Thymus (tissue), 11 donors: ENCODE results near the gene ELAVL3. TPM values are rescaled to one million over a fixed set of nuclear protein-coding genes. Genes with fewer than 3 reads are reported as not detected.
A peak's percentile ranks its signal among the peaks of the same experiment; 100 is the strongest.
"Not testable (repeated sequence)": the region's sequence is repeated elsewhere in the genome, so short reads cannot be mapped to it uniquely, and the experiment has no call there.

Source experiments
- DNase-seq, 9 donors: peaks; one replicate each; pipeline ENCODE4 v3.0.0-alpha.2; 2013; ENCODE audit warnings: low spot score in 9 of 9, low read depth in 6 of 9, missing footprints in 1 of 9
- H3K27ac ChIP-seq, 2 donors: one replicate each; pipeline ENCODE4 v1.5.1; 2013; ENCODE audit warnings: control low read depth in 1 of 2, low read depth in 1 of 2, low read length in 1 of 2, mild to moderate bottlenecking in 1 of 2, moderate library complexity in 1 of 2
- H3K27me3 ChIP-seq, 2 donors: one replicate each; pipeline ENCODE4 v1.5.1; 2013; ENCODE audit warnings: low read length in 1 of 2; ENCODE audit not compliant: control insufficient read depth in 2 of 2, insufficient read depth in 1 of 2
- H3K36me3 ChIP-seq, 2 donors: one replicate each; pipeline ENCODE4 v1.5.1; 2013; ENCODE audit warnings: low read length in 1 of 2, mild to moderate bottlenecking in 1 of 2, moderate library complexity in 1 of 2; ENCODE audit not compliant: control insufficient read depth in 2 of 2, insufficient read depth in 2 of 2
- H3K4me1 ChIP-seq, 2 donors: one replicate each; pipeline ENCODE4 v1.5.1; 2013; ENCODE audit warnings: low read length in 2 of 2; ENCODE audit not compliant: control insufficient read depth in 2 of 2, insufficient read depth in 2 of 2
- H3K4me3 ChIP-seq, 2 donors: one replicate each; pipeline ENCODE4 v1.5.1; 2013; ENCODE audit warnings: low read length in 2 of 2, control low read depth in 1 of 2, mild to moderate bottlenecking in 1 of 2
- H3K9me3 ChIP-seq, 2 donors: one replicate each; pipeline ENCODE4 v1.5.1; 2013; ENCODE audit warnings: low read length in 1 of 2, mild to moderate bottlenecking in 1 of 2; ENCODE audit not compliant: control insufficient read depth in 2 of 2, insufficient read depth in 1 of 2
- WGBS: extraction: QIAGEN DNeasy Blood & Tissue Kit; methylation state at CpG from one replicate; pipeline ENCODE4 v1.1.7; 2013; 5-methylcytosine and 5-hydroxymethylcytosine counted together
- polyA plus RNA-seq: library from polyadenylated mRNA; stranded (reverse); fragments of 200-250 nt; gene quantifications from one replicate; pipeline ENCODE4 v1.2.3, GENCODE V29; 2013
- total RNA-seq: library from RNA; stranded (reverse); fragments of 120-200 nt; gene quantifications from one replicate; pipeline ENCODE4 v1.2.4, GENCODE V29; 2013
- donor health status: healthy.

The ELAVL3 gene
- total and polyA plus RNA-seq, 2 donors: 0.05 to 0.09 TPM

- Histone ChIP-seq H3K9me3 (no peaks in the 10 kb centered on the region), H3K4me3 (no peak overlapping the region), H3K27ac (no peak overlapping the region), H3K4me1 (no peaks in the 10 kb centered on the region), H3K27me3 (peaks cover 0 to 25% of the 10 kb centered on the region in 2 donors), H3K36me3 (no peaks in the 10 kb centered on the region)
- DNase-seq: no peak
- 68% methylated on average over 18 of the region's 18 CpGs for WGBS
These were observed 23.7 kb downstream of the ELAVL3 start for GRCh38 chr19:11457115-11457514.

DNA sequence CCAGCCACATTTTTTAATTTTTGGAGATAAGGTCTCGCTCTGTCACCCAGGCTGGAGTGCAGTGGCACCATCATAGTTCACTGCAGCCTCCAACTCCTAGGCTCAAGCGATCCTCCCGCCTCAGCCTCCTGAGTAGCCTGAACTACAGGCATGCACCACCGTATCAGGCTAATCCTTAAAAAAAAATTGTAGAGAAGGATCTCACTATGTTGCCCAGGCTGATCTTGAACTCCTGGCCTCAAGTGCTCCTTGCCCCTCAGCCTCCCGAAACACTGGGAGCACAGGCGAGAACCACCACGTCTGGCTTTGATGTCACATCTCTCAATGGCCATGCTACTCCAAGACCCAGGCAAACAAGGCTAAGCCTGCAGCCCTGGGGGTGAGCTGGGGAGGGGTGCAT, 24.2 kb downstream of the ELAVL3 start:
- no peak overlapping the region for H3K4me3 ChIP-seq
- peaks cover 0 to 25% of the 10 kb centered on the region in 2 donors for H3K27me3 ChIP-seq
- H3K36me3 ChIP-seq: no peaks in the 10 kb centered on the region
- H3K9me3 ChIP-seq: no peaks in the 10 kb centered on the region
- H3K4me1 ChIP-seq: no peaks in the 10 kb centered on the region
- no peak overlapping the region for H3K27ac ChIP-seq
- no peak for DNase-seq
- 95% methylated on average over 7 of the region's 7 CpGs for WGBS

- not testable (repeated sequence) for H3K36me3 ChIP-seq, DNase-seq, H3K27ac ChIP-seq, H3K9me3 ChIP-seq, H3K4me3 ChIP-seq, H3K4me1 ChIP-seq
- 93% methylated on average over 9 of the region's 9 CpGs for WGBS
- H3K27me3 ChIP-seq: peaks cover 0 to 25% of the 10 kb centered on the region in 2 donors
These were observed 25.7 kb downstream of the ELAVL3 start for GRCh38 chr19:11455233-11455554.

- no peak overlapping the region for H3K27ac ChIP-seq
- H3K4me3 ChIP-seq: no peak overlapping the region
- H3K36me3 ChIP-seq: peaks cover 7 to 20% of the 10 kb centered on the region in 2 donors
- peaks cover 0 to 21% of the 10 kb centered on the region in 2 donors for H3K27me3 ChIP-seq
- H3K9me3 ChIP-seq: no peaks in the 10 kb centered on the region
- 58% methylated on average over 27 of the region's 27 CpGs for WGBS
- DNase-seq: peak in 1 of 9 donors; percentile 14
- H3K4me1 ChIP-seq: no peaks in the 10 kb centered on the region
These were observed 27.1 kb downstream of the ELAVL3 start for GRCh38 chr19:11453468-11454341.

- no peak overlapping the region for H3K4me3 ChIP-seq
- H3K36me3 ChIP-seq: peaks cover 15 to 29% of the 10 kb centered on the region in 2 donors
- H3K9me3 ChIP-seq: no peaks in the 10 kb centered on the region
- WGBS: 89% methylated on average over 33 of the region's 33 CpGs
- DNase-seq: no peak
- H3K27ac ChIP-seq: no peak overlapping the region
- no peaks in the 10 kb centered on the region for H3K4me1 ChIP-seq
- peaks cover 0 to 16% of the 10 kb centered on the region in 2 donors for H3K27me3 ChIP-seq
These were observed 28.1 kb downstream of the ELAVL3 start for GRCh38 chr19:11452620-11453310.

GRCh38 chr19:11451871-11452619, 28.8 kb downstream of the ELAVL3 start:
- DNase-seq: no peak
- H3K27ac ChIP-seq: no peak overlapping the region
- no peak overlapping the region for H3K4me3 ChIP-seq
- H3K27me3 ChIP-seq: peaks cover 0 to 11% of the 10 kb centered on the region in 2 donors
- no peaks in the 10 kb centered on the region for H3K4me1 ChIP-seq
- WGBS: 76% methylated on average over 25 of the region's 25 CpGs
- peaks cover 19 to 36% of the 10 kb centered on the region in 2 donors for H3K36me3 ChIP-seq
- H3K9me3 ChIP-seq: no peaks in the 10 kb centered on the region

GRCh38 chr19:11451327-11451870, 29.4 kb downstream of the ELAVL3 start:
- peaks cover 0 to 11% of the 10 kb centered on the region in 2 donors for H3K27me3 ChIP-seq

GRCh38 chr19:11450570-11451326, 30.1 kb downstream of the ELAVL3 start:
- peaks cover 30 to 49% of the 10 kb centered on the region in 2 donors for H3K36me3 ChIP-seq
- WGBS: 98% methylated on average over 21 of the region's 21 CpGs
- no peaks in the 10 kb centered on the region for H3K9me3 ChIP-seq
- peaks cover 0 to 9% of the 10 kb centered on the region in 2 donors for H3K27me3 ChIP-seq
- no peaks in the 10 kb centered on the region for H3K4me1 ChIP-seq
- H3K27ac ChIP-seq: no peak overlapping the region
- no peak overlapping the region for H3K4me3 ChIP-seq
- DNase-seq: no peak

More at GRCh38 chr19:11451327-11451870, 29.4 kb downstream of the ELAVL3 start:
- 79% methylated on average over 13 of the region's 13 CpGs for WGBS
- Histone ChIP-seq H3K36me3 (peaks cover 24 to 43% of the 10 kb centered on the region in 2 donors), H3K27ac (no peak overlapping the region), H3K4me1 (no peaks in the 10 kb centered on the region), H3K9me3 (no peaks in the 10 kb centered on the region), H3K4me3 (no peak overlapping the region)
- no peak for DNase-seq
